Measurements from ENCODE around the gene AOAH.

The AOAH gene

GRCh38 chr7:36594445-36594844 lies 129.8 kb downstream of the AOAH start:
- no peak for TF ChIP-seq CTCF (IDR thresholded peaks at IDR 0.05; ENCODE audit: low read depth, low read length)
- DNase-seq (ENCODE audit: extremely low read depth, low read depth), result no peak

- no peak for TF ChIP-seq CTCF (IDR thresholded peaks at IDR 0.05; ENCODE audit: low read depth, low read length)
- no peak for DNase-seq (ENCODE audit: extremely low read depth, low read depth)
These were observed 132.7 kb downstream of the AOAH start for GRCh38 chr7:36591636-36592035.

DNA sequence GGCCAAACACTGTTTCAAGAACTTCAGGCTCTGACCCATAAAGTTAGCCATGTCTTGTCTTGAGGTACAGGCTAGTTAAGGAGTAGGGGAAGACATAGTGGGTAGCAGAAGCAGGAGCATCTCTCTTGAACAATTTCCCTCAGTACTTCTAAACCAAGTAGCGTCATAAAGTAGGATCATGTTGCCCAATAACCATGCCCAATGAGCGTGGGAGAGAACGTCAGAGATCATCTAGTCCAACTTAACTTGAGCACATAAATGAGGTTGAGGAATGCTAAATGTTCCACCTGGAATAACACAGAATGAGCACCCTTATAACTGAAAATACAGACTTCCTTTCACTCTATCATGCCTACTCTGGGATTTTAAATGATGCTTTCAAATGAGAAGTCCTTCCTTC lies 134.9 kb downstream of the AOAH start:
- no peak for DNase-seq (ENCODE audit: extremely low read depth, low read depth)
- TF ChIP-seq CTCF (IDR thresholded peaks at IDR 0.05; ENCODE audit: low read depth, low read length), result no peak

GRCh38 chr7:36583318-36583717 lies 141.0 kb downstream of the AOAH start:
- DNase-seq (ENCODE audit: extremely low read depth, low read depth), result no peak
- TF ChIP-seq CTCF (IDR thresholded peaks at IDR 0.05; ENCODE audit: low read depth, low read length), result no peak

DNA sequence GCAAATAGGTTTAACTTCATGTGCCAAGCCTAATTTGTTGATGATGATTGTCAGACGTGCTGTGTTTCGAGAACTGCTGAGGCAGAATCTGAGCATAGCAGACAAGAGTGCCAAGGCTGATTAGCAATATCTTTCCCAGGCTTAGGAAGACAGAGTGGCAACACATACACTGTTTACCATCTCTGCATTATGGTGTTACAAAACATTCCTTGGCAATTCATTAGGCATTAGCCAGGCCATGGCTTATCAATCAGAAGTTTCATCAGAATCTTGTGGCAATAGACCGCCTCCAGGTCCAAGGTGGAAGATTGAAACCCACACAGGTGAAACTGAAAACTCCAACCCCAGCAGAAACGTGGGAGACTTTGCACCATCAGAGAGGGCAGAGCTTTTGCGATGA lies 148.5 kb downstream of the AOAH start:
- DNase-seq (ENCODE audit: extremely low read depth, low read depth), result no peak
- no peak for TF ChIP-seq CTCF (IDR thresholded peaks at IDR 0.05; ENCODE audit: low read depth, low read length)

- DNase-seq (ENCODE audit: extremely low read depth, low read depth), result no peak
- TF ChIP-seq CTCF (IDR thresholded peaks at IDR 0.05; ENCODE audit: low read depth, low read length), result no peak
These were observed 151.2 kb downstream of the AOAH start for GRCh38 chr7:36573066-36573465.

DNA sequence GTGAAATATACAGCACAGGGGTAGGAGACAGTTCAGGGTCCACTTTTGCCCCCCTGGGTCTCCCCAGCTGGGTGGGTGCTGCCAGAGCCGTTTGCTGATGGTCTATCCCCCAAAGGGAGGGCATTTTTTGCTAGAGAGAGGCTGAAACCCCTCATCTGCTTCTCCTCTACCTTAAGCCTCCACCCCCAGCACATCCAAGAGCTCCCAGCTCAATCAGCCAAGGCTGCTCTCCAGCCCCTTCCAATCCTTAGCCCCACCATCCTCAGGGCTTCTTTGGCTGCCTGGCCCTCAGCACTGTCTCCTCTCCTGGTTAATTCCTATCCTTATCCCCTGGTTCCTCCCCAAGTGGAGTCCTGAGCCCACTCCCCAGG lies 153.1 kb downstream of the AOAH start:
- no peak for DNase-seq (ENCODE audit: extremely low read depth, low read depth)
- no peak for TF ChIP-seq CTCF (IDR thresholded peaks at IDR 0.05; ENCODE audit: low read depth, low read length)

Data from AG09319 (cell line).